Erythroblast (primary cell): ENCODE data around the gene CLIC4.
"Not testable (repeated sequence)": the region's sequence is repeated elsewhere in the genome, so short reads cannot be mapped to it uniquely, and the experiment has no call there.

Experiments
- GATA1 ChIP-seq: IDR thresholded peaks from 2 replicates; pipeline ENCODE4 v1.6.1; 2011; ENCODE audit warnings: low read depth, mild to moderate bottlenecking, control low read depth, low read length, moderate library complexity
- POLR2A ChIP-seq: IDR thresholded peaks from 2 replicates; pipeline ENCODE4 v1.6.1; 2011; ENCODE audit warnings: mild to moderate bottlenecking, low read length

GRCh38 chr1:24698326-24698725, 46.9 kb upstream of the CLIC4 start:
- TF ChIP-seq POLR2A, GATA1: not testable (repeated sequence)
